GM21423 (cell line): ENCODE measurements around the gene C19orf25.

Experiments
- ATAC-seq: cut with Tn5 transposase; IDR thresholded peaks from one replicate; pipeline ENCODE4 v1.9.1; 2021; ENCODE audit warnings: mild to moderate bottlenecking, moderate library complexity; ENCODE audit not compliant: unreplicated experiment

The C19orf25 gene

DNA sequence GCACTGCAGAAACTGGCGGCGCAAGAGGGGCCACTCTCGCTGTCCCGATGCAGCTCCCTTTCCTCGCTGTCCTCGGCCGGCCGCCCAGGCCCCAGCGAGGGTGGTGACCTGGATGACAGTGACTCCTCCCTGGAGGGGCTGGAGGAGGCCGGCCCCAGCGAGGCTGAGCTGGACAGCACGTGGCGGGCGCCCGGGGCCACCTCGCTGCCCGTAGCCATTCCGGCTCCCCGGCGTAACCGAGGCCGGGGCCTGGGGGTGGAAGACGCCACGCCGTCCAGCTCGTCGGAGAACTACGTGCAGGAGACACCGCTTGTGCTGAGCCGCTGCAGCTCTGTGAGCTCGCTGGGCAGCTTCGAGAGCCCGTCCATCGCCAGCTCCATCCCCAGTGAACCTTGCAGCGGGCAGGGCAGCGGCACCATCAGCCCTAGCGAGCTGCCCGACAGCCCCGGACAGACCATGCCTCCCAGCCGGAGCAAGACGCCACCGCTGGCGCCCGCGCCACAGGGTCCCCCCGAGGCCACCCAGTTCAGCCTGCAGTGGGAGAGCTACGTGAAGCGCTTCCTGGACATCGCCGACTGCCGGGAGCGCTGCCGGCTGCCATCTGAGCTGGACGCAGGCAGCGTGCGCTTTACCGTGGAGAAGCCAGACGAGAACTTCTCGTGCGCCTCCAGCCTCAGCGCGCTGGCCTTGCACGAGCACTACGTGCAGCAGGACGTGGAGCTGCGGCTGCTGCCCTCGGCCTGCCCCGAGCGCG is 12.4 kb downstream of the C19orf25 start:
- no peak for ATAC-seq

DNA sequence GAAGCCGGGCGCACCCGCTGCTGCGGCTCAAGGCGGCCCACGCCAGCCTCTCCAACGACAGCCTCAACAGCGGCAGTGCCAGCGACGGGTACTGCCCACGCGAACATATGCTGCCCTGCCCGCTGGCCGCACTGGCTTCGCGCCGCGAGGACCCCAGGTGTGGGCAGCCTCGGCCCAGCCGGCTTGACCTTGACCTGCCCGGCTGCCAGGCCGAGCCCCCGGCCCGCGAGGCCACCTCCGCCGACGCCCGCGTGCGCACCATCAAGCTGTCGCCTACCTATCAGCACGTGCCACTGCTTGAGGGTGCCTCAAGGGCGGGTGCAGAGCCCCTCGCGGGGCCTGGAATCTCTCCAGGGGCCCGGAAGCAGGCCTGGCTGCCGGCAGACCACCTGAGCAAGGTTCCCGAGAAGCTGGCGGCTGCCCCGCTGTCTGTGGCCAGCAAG is 13.0 kb downstream of the C19orf25 start:
- no peak for ATAC-seq

DNA sequence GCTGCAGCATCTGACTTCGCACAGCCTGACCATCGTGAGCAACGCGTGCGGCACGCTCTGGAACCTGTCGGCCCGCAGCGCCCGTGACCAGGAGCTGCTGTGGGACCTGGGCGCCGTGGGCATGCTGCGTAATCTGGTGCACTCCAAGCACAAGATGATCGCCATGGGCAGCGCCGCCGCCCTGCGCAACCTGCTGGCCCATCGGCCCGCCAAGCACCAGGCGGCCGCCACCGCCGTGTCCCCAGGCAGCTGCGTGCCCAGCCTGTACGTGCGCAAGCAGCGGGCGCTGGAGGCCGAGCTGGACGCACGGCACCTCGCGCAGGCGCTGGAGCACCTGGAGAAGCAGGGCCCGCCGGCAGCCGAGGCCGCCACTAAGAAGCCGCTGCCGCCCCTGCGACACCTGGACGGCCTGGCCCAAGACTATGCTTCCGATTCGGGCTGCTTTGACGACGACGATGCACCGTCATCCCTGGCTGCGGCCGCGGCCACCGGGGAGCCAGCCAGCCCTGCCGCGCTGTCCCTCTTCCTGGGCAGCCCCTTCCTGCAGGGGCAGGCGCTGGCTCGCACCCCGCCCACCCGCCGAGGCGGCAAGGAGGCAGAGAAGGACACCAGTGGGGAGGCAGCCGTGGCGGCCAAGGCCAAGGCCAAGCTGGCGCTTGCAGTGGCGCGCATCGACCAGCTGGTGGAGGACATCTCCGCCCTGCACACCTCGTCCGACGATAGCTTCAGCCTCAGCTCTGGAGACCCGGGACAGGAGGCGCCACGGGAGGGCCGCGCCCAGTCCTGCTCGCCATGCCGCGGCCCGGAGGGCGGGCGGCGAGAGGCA is 13.6 kb downstream of the C19orf25 start:
- no peak for ATAC-seq

DNA sequence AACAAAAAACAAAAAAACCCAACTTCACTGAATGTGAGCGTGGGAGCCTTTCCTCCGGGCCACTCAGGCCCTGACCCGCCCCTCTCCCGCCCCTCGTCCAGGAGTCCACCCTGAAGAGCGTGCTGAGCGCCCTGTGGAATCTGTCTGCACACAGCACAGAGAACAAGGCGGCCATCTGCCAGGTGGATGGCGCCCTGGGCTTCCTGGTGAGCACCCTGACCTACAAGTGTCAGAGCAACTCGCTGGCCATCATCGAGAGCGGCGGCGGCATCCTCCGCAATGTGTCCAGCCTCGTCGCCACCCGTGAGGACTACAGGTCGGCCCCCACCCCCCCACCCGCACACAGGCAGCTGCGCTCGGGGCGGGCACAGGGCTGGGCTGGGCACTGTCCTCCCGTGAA is 17.2 kb downstream of the C19orf25 start:
- no peak for ATAC-seq

DNA sequence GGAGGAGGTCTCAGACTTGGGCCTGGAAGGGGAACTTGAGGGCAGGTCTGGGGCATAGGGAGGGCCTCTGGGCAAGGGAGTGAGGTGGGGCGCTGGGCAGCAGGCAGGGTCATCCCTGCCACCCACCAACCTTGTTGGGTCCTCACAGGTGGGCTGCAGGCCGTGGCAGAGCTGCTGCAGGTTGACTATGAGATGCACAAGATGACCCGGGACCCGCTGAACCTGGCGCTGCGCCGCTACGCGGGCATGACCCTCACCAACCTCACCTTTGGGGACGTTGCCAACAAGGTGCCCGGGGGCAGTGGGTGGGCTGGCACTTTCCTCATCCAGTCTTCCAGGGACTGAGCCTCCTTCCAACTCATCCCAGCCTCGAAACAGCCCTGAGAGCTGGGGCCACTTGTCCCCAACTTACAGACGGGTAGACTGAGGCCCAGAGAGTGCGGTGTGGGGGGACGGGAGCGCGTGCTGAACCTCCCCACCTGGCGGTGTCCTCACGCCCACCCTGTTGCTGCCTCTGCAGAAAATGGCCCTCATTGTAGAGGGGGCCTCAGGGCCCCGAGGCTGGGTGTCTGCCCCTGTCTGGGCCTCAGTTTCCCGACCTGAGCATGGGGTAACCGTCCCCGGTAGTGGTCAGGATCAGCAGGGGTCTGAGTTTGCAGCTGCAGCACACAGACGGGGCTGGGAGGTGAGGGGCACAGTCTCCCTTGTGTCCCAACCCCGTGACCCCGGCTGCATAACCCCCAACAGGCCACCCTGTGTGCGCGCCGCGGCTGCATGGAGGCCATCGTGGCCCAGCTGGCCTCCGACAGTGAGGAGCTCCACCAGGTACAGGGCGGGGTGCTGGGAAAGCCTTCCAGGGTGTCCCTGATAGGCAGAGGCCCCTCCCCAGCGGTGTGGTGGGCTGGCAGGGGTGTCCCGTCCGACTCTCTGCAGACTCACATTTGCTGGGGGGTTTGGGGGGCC is 18.7 kb downstream of the C19orf25 start:
- no peak for ATAC-seq

DNA sequence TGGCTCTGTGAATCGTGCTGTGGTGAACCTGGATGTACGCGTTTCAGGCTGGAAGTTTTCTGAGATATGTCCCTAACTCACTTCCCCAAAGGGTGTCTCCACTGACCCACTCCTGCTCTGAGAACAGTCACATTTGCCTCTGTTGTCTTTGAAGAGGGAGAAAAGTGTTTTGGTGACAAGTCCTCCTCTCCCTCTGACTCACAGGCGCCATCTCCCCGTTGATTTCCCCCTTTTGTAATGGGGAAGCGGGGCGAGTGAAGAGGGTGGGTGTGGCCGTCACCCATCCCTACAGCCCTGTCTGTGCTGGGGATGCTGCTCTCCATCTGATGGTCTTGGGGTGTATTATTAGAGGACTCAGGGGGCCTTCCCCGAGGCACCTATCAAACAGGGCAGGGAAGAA is 19.5 kb downstream of the C19orf25 start:
- ATAC-seq = no peak

DNA sequence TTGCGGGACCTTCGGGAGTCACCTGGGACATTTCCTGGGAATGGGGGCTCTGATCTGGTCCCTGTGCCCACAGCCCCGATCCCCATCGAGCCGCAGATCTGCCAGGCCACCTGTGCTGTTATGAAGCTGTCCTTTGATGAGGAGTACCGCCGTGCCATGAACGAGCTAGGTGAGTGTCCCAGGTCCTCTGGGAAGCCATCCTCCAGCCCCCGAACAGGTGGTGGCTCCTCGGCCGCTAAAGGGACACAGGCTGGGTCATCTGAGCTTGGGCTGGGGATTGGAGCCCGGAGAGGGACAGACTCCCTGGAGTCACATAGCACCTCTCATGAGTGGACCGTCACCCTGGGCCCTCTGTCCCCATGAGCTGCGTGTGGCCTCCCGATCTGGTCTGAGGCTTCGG is 21.1 kb downstream of the C19orf25 start:
- no peak for ATAC-seq

DNA sequence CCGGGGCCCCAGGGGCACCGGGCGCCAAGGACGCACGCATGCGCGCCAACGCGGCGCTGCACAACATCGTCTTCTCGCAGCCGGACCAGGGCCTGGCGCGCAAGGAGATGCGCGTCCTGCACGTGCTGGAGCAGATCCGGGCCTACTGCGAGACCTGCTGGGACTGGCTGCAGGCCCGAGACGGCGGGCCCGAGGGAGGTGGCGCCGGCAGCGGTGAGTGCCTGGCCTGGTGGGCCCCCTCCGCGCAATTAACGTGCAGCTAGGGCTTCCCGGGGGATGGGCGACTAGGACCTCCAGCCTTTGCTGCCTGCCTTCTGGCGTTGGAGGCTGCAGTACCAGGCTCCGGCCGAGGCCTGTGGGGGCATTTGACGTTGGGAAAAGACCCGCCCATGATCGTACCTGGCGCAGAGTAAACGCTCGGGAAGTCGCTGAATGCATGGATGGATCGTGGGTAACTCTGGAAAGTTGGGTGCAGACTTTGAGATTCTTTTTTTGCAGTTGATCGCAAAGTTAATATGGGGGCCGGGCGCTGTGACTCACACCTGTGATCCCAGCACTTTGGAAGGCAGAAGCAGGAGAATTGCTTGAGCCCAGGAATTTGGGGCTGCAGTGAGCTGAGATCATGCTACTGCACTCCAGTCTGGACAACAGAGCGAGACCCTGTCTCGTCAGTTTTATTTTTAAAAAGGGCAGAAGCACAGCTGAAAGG is 21.8 kb downstream of the C19orf25 start:
- ATAC-seq = no peak

DNA sequence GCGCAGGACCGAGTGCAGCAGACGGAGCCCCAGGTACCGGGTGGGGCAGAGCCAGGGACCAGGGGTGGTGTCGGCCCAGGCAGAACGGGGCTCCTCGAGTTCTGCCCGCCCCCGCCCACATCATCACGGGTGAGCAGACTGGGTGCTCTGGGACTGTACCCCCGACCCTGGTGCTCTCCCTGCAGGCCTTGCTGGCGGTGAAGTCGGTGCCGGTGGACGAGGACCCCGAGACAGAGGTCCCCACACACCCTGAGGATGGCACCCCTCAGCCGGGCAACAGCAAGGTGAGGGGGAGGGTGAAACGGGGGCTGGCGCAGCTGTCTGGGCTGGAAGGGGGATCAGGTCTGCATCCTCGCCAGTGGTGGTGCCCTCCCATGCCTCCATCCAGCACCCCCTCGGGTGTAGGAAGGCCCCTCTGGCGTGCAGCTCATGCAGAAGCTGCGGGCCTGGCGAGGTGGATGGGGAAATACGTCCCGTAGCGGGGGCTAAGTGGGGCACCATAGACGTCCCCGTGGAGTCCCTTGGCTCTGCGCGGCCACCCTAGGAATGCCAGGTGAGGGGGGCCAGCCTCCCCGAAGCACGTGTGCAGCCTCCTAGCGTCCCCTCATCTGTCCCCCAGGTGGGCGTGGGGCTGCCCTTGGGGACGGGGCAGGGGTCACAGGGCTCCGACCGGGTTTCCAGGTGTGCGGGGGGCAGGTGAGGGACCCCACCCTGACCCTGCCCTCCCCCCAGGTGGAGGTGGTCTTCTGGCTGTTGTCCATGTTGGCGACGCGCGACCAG is 22.7 kb downstream of the C19orf25 start:
- ATAC-seq = no peak

DNA sequence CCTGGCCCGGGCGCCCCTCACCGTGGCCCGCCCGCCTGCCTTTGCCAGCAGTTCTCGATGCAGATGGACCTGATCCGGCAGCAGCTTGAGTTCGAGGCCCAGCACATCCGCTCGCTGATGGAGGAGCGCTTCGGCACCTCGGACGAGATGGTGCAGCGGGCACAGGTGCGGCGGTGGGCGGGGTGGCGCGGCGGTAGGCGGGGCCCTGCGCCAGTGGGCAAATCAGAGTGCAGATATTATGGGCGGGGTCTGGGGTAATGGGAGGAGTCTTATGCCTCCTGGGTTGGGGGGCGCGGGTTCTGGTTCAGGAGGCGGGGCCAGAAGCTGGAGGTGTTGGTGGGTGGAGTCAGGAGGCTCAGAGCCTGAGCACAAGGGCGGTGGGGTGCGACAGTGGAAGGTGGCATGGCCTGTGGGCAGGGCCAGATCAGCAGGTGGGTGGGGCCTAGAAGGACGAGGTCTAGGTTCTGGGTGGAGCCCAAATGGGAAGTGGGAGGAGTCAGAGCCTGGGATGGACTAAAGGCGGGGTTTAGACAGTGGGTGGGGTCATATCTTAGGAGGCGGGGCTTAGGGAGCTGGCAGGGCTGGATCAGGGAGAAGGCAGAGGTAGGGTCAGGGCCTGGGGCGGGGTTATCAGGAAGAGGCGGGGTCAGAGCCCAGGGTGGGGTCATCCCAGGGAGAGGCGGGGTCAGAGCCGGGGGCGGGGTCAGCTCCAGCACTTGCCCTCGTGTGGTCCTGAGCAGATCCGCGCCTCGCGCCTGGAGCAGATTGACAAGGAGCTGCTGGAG is 23.5 kb downstream of the C19orf25 start:
- ATAC-seq = no peak

DNA sequence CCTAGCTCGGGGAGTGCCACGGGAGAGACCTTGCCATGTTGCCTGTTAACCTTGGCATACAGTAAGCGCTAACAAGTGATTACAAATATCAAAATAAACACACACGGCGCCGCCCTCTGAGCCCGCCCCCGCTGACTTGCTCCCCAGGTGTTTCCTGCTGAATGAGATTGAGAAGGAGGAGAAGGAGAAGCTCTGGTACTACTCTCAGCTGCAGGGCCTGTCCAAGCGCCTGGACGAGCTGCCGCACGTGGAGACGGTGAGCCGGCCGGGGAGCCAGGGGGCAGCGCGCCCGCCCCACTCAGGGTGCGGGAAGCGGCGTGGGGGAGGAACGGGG is 24.0 kb downstream of the C19orf25 start:
- ATAC-seq = no peak

DNA sequence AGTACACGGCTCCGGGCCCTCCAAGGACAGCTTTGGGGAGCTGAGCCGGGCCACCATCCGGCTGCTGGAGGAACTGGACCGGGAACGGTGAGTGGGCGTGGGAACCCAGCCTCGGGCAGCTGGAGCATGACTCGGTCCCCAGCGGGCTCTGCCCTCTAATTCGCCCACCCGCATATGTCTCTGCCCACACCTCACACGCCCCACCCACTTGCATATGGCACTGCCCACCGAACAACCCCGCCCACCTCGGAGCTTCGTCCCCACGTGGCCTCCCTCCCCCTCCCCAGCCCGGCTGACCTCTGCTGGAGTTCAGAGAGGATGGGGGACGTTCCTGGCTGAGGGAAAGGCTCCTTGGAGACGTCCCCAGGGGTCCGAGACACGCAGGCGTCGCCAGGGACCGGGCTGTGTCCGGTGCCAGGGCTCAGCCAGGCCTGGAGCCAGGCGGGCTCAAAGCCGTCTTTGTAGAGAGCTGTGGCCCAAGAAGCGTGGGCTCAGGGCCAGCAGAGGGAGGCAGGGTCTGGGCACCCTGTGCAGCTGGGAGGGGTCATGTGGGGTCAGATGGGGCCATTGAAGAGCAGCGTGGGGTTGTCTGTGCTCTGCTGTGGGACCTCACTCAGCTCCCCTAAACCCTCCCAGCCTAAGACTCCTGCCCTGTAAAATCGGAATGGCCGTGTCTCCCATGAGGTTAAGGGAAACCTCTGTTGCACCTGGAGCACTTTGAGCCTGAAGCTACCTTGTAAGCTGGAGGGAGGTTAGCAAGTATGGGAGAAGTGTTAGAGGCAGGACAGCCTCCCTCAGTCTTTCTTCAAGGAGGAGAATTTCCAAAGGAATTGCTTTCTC is 25.3 kb downstream of the C19orf25 start:
- ATAC-seq = no peak

DNA sequence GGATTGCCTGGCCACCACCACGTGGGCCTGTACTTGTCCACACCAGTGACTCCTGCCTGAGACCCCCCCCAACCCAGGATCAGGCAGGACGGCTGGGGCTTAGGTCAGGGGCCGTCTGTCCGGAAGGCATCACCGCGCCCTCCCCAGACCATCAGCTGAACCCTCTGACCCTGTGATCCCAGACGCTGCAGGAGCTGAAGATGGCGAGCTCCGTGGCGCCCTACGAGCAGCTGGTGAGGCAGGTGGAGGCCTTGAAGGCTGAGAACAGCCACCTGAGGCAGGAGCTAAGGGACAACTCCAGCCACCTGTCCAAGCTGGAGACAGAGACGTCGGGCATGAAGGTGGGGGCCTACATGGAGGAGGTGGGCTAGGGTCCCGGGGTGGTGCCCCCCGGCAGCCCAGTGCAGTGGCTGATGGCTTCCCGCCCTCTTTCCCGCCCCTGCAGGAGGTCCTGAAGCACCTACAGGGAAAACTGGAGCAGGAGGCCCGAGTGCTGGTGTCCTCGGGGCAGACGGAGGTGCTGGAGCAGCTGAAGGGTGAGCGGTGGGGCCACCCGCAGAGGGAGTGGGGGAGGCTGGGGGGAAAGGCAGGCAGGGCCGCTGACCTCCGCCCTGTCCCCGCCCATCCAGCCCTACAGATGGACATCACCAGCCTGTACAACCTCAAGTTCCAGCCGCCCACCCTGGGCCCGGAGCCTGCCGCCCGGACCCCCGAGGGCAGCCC is 26.1 kb downstream of the C19orf25 start:
- no peak for ATAC-seq

DNA sequence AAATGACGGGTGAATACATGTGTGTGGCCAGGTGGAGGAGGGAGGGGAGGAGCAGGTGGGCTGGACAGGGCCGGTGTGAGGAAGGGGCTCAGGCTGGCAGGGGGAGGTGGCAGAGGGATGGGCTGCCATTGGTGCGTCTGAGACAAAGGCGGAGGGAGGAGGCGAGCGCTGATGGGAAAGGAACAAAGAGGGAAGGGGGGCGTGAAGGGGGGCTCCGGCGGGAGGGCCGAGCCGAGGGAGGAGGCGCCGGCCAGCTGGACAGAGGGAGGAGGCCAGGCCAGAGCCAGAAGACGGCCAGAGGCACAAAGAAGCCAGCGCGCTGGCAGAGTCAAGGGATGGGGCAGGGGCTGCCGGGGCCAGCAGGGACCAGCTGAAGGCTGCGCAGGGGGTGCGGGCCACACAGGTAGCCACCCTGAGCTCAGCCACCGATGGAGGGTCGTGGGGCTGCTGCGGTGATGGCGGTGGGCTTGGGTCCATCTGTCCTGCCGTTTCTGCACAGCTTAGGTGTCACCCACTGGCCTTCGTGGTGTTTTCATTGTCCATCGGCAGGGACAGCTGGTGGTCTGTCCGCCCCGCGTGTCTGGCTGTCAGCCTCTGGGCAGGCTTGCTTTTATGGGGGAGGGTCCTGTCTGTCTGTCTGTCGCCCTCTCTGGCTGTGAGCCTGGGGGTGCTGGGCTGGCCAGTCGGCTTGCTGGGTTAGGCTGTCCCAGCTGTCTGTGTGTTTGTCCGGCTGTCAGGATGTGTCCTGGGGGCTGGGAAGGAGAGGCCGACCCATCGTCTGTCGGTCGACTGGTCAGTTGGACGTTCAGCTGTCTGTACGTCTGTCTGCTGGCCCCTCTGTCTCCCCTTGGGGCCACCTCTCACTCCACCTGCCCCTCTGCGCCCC is 26.9 kb downstream of the C19orf25 start:
- ATAC-seq = no peak

DNA sequence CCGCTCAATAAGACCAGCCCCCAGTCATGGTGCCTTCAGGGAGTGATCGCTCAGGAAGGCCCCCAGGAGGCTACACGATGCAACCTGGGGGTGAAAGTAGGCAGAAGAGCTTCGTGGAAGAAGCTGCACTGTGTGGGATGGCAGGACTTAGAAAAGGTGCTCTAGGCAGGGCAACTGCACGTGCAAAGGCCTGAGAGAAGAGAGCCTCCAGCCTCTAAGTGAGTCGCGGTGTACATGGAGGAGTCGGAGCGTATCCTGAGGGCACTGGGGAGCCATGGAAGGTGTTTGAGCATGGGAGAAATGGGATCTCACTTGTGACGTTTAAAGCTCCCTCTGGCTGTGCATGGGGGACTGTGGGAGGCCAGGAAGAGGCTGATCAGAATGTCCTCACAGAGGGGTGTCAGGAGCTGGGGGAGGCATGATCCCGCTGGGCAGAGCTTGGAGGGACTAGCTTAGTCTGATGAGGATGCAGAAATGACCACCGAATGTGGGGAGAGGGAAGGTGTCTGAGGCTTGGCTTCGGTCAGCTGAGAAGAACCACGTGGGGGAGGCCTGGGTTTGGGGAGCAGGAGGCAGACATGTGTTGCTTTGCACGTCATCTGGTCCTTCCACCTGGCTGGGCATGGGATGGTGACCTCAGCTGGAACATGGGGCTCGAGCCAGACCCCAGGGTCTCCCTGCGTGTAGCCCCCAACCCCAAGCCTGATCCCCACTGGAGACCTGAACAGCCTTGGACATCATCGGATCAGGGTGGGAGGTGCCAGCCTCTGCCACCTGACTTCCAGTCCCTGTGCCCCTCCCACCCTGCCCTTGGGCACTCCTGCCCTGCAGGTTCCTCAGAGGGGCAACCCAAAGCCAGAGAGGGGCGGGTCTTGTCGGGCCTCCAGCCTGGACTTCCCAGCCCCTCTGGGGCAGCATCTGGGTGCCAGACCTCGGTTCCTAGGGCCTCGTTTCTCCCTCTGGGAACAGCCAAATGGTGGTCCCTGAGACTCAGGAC is 28.0 kb downstream of the C19orf25 start:
- ATAC-seq = no peak
